ENCODE measurements around the gene SLC7A14.

Gene SLC7A14

DNA sequence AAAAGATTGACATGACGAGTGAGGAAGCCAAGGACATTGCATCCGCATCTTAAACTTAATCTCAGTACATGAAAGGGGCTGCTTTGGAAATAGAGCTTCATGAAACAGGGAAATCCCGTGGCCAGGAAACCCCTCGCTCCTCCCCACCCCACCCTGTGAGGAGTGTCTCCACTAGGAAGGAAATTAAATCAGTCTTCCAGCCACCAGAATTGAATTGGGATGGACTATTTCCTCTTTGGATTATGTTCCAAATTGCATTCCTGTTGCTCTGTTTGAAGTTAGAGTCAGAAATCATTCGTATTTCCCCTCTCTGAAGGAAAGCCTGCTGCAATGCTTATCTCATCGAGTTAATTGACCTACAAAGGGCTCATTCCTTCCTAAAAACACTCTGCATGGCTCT is 131.4 kb downstream of the SLC7A14 start:
- no peaks in the 10 kb centered on the region for H3K27me3 ChIP-seq (ENCODE audit: low read length)

GRCh38 chr3:170450039-170450438 is 135.8 kb downstream of the SLC7A14 start:
- Histone ChIP-seq H3K36me3 (ENCODE audit: low read length) (no peaks in the 10 kb centered on the region), H3K27me3 (ENCODE audit: low read length) (no peaks in the 10 kb centered on the region), H3K27ac (ENCODE audit: low read depth, low read length) (no peak overlapping the region), H3K4me3 (ENCODE audit: insufficient read depth, low read length, poor library complexity, severe bottlenecking) (no peak overlapping the region), H3K9me3 (ENCODE audit: insufficient read depth, low read length) (no peaks in the 10 kb centered on the region), H3K9me2 (replicated peaks; ENCODE audit: insufficient read depth, low read length) (no peaks in the 10 kb centered on the region), H4K20me1 (ENCODE audit: low read depth, low read length) (no peaks in the 10 kb centered on the region), H3K79me2 (ENCODE audit: insufficient read depth, low read length) (no peaks in the 10 kb centered on the region), H2AFZ (ENCODE audit: low read depth, low read length, severe bottlenecking) (no peak overlapping the region), H3F3A (ENCODE audit: insufficient read depth) (no peaks in the 10 kb centered on the region), H3K9ac (ENCODE audit: low read length) (no peak overlapping the region), H3K4me2 (ENCODE audit: low read depth, low read length, poor library complexity, severe bottlenecking) (no peak overlapping the region)
- TF ChIP-seq EZH2phosphoT487 (conservative IDR thresholded peaks at IDR 0.05; ENCODE audit: low read length), result no peak
- no peak for TF ChIP-seq CTCF (IDR thresholded peaks at IDR 0.05; ENCODE audit: insufficient read depth, low read length, poor library complexity, severe bottlenecking)

More for the DNA sequence above, 131.4 kb downstream of the SLC7A14 start:
- H3K9me2 ChIP-seq (replicated peaks; ENCODE audit: insufficient read depth, low read length), result no peaks in the 10 kb centered on the region
- H3F3A ChIP-seq (ENCODE audit: insufficient read depth), result no peaks in the 10 kb centered on the region
- TF ChIP-seq CTCF (IDR thresholded peaks at IDR 0.05; ENCODE audit: insufficient read depth, low read length, poor library complexity, severe bottlenecking) (no peak), EZH2phosphoT487 (conservative IDR thresholded peaks at IDR 0.05; ENCODE audit: low read length) (no peak)
- H3K36me3 ChIP-seq (ENCODE audit: low read length), result no peaks in the 10 kb centered on the region
- H2AFZ ChIP-seq (ENCODE audit: low read depth, low read length, severe bottlenecking), result no peak overlapping the region
- no peak overlapping the region for H3K4me2 ChIP-seq (ENCODE audit: low read depth, low read length, poor library complexity, severe bottlenecking)
- H3K27ac ChIP-seq (ENCODE audit: low read depth, low read length), result no peak overlapping the region
- 0 out of 2 replicates have a peak, but pooled peaks cover 3% of the 10 kb centered on the region for H3K9me3 ChIP-seq (ENCODE audit: insufficient read depth, low read length)
- no peak overlapping the region for H3K9ac ChIP-seq (ENCODE audit: low read length)
- H3K4me3 ChIP-seq (ENCODE audit: insufficient read depth, low read length, poor library complexity, severe bottlenecking), result no peak overlapping the region
- H4K20me1 ChIP-seq (ENCODE audit: low read depth, low read length), result no peaks in the 10 kb centered on the region
- no peaks in the 10 kb centered on the region for H3K79me2 ChIP-seq (ENCODE audit: insufficient read depth, low read length)

GRCh38 chr3:170448584-170448983 is 137.3 kb downstream of the SLC7A14 start:
- TF ChIP-seq EZH2phosphoT487 (conservative IDR thresholded peaks at IDR 0.05; ENCODE audit: low read length) (no peak), CTCF (IDR thresholded peaks at IDR 0.05; ENCODE audit: insufficient read depth, low read length, poor library complexity, severe bottlenecking) (no peak)
- H3K9me3 ChIP-seq (ENCODE audit: insufficient read depth, low read length), result no peaks in the 10 kb centered on the region
- H3K4me3 ChIP-seq (ENCODE audit: insufficient read depth, low read length, poor library complexity, severe bottlenecking), result no peak overlapping the region
- H3F3A ChIP-seq (ENCODE audit: insufficient read depth), result no peaks in the 10 kb centered on the region
- H4K20me1 ChIP-seq (ENCODE audit: low read depth, low read length), result no peaks in the 10 kb centered on the region
- H3K4me2 ChIP-seq (ENCODE audit: low read depth, low read length, poor library complexity, severe bottlenecking), result no peak overlapping the region
- no peak overlapping the region for H2AFZ ChIP-seq (ENCODE audit: low read depth, low read length, severe bottlenecking)
- H3K36me3 ChIP-seq (ENCODE audit: low read length), result no peaks in the 10 kb centered on the region
- no peak overlapping the region for H3K27ac ChIP-seq (ENCODE audit: low read depth, low read length)
- no peaks in the 10 kb centered on the region for H3K27me3 ChIP-seq (ENCODE audit: low read length)
- no peaks in the 10 kb centered on the region for H3K79me2 ChIP-seq (ENCODE audit: insufficient read depth, low read length)
- H3K9ac ChIP-seq (ENCODE audit: low read length), result no peak overlapping the region
- no peaks in the 10 kb centered on the region for H3K9me2 ChIP-seq (replicated peaks; ENCODE audit: insufficient read depth, low read length)
